Thoracic aorta (tissue), 2 donors: ENCODE results near the gene NBPF4. TPM values are rescaled to one million over a fixed set of nuclear protein-coding genes. Genes with fewer than 3 reads are reported as not detected.
A peak's percentile ranks its signal among the peaks of the same experiment; 100 is the strongest.
"Not testable (repeated sequence)": the region's sequence is repeated elsewhere in the genome, so short reads cannot be mapped to it uniquely, and the experiment has no call there.

Experiments used
- ATAC-seq: fragments of 150-250 bp; one replicate; pipeline ENCODE4 v1.8.0; 2017; ENCODE audit warnings: low read depth; ENCODE audit not compliant: insufficient number of reproducible peaks, low FRiP score
- DNase-seq: peaks from one replicate; pipeline ENCODE4 v3.0.0-alpha.2; 2020; ENCODE audit warnings: low spot score
- H3K27ac ChIP-seq, 2 donors: fragments of 200-600 bp; sonication (generic); 1 replicate in 1 of 2; 2 replicates in 1 of 2; pipeline ENCODE4 v1.5.1; 2016; ENCODE audit warnings: mild to moderate bottlenecking in 2 of 2, moderate library complexity in 2 of 2
- H3K27me3 ChIP-seq: fragments of 200-600 bp; sonication (generic); replicated peaks from 2 replicates; pipeline ENCODE4 v1.6.0; 2016; ENCODE audit warnings: mild to moderate bottlenecking; ENCODE audit not compliant: insufficient read depth
- H3K36me3 ChIP-seq: fragments of 200-600 bp; sonication (generic); one replicate; pipeline ENCODE4 v1.5.1; 2016
- H3K4me1 ChIP-seq, 2 donors: fragments of 200-600 bp; sonication (generic); 1 replicate in 1 of 2; 2 replicates in 1 of 2; pipeline versions ENCODE4 v1.5.1 to v1.6.0; 2016; ENCODE audit warnings: low read depth in 2 of 2, mild to moderate bottlenecking in 1 of 2; ENCODE audit not compliant: control insufficient read depth in 1 of 2
- H3K4me3 ChIP-seq: fragments of 200-600 bp; sonication (generic); 2 replicates; pipeline ENCODE4 v1.5.1; 2016; ENCODE audit warnings: mild to moderate bottlenecking
- H3K9me3 ChIP-seq: fragments of 200-600 bp; sonication (generic); 2 replicates; pipeline ENCODE4 v1.5.1; 2016
- CTCF ChIP-seq: fragments of 200-600 bp; sonication (generic); IDR thresholded peaks from one replicate; pipeline ENCODE4 v1.5.1; 2019; ENCODE audit warnings: antibody characterized with exemption
- total RNA-seq, 2 donors: library from RNA; depleted of rRNA; stranded (reverse); fragments of >200 nt; gene quantifications; one replicate each; pipeline versions ENCODE4 v1.1.0 to v1.2.3, GENCODE V29; 2016

NBPF4 gene
- total RNA-seq, 2 donors from 2014 or later, result not detected

GRCh38 chr1:108227772-108228171 lies 16.1 kb downstream of the NBPF4 start:
- not testable (repeated sequence) for H3K27me3 ChIP-seq, H3K4me3 ChIP-seq, DNase-seq, H3K27ac ChIP-seq, H3K36me3 ChIP-seq, H3K9me3 ChIP-seq, H3K4me1 ChIP-seq, ATAC-seq

GRCh38 chr1:108226855-108227254 lies 17.0 kb downstream of the NBPF4 start:
- not testable (repeated sequence) for H3K27me3 ChIP-seq, H3K27ac ChIP-seq, ATAC-seq, DNase-seq, H3K9me3 ChIP-seq, H3K4me1 ChIP-seq, H3K36me3 ChIP-seq, H3K4me3 ChIP-seq

GRCh38 chr1:108223226-108223625 lies 20.6 kb downstream of the NBPF4 start:
- DNase-seq, H3K4me1 ChIP-seq, ATAC-seq, H3K27ac ChIP-seq, H3K36me3 ChIP-seq, H3K4me3 ChIP-seq, H3K9me3 ChIP-seq, H3K27me3 ChIP-seq: not testable (repeated sequence)

- DNase-seq, H3K4me3 ChIP-seq, H3K27ac ChIP-seq, H3K9me3 ChIP-seq, ATAC-seq, H3K36me3 ChIP-seq, H3K4me1 ChIP-seq, H3K27me3 ChIP-seq: not testable (repeated sequence)
Measured at GRCh38 chr1:108217515-108218174, 26.2 kb downstream of the NBPF4 start.

- not testable (repeated sequence) for H3K27me3 ChIP-seq, H3K9me3 ChIP-seq, H3K4me1 ChIP-seq, ATAC-seq, H3K27ac ChIP-seq, DNase-seq, H3K4me3 ChIP-seq, H3K36me3 ChIP-seq
Measured at GRCh38 chr1:108217007-108217406, 26.9 kb downstream of the NBPF4 start.

- H3K36me3 ChIP-seq, H3K4me3 ChIP-seq, H3K27ac ChIP-seq, H3K27me3 ChIP-seq, ATAC-seq, H3K9me3 ChIP-seq, H3K4me1 ChIP-seq, DNase-seq: not testable (repeated sequence)
Measured at GRCh38 chr1:108216028-108216890, 27.6 kb downstream of the NBPF4 start.

GRCh38 chr1:108214641-108215465 lies 29.0 kb downstream of the NBPF4 start:
- H3K27me3 ChIP-seq, ATAC-seq, DNase-seq, H3K9me3 ChIP-seq, H3K4me3 ChIP-seq, H3K4me1 ChIP-seq, H3K27ac ChIP-seq, H3K36me3 ChIP-seq: not testable (repeated sequence)
- peak; percentile 42 for TF ChIP-seq CTCF
